ENCODE data around the gene AQP1. TPM values are rescaled to one million over a fixed set of nuclear protein-coding genes. Genes with fewer than 3 reads are reported as not detected.
A peak's percentile ranks its signal among the peaks of the same experiment; 100 is the strongest.

Gene AQP1
- 3.6 and 6.6 TPM in 2 replicates for total RNA-seq

GRCh38 chr7:30911561-30911969 is at the start of gene AQP1:
Gene AQP1 (plus strand): TSS chr7:30911853. CDS start chr7:30911910, 57 bp downstream.
- DNase-seq (ENCODE audit: low read depth in 2 of 2) = peak in 1 of 2 donors; percentile 35

- no peak for DNase-seq (ENCODE audit: low read depth in 2 of 2)
Measured at GRCh38 chr7:30862995-30863705, 48.5 kb upstream of the AQP1 start.

- peak in 1 of 2 donors; percentile 53 for DNase-seq (ENCODE audit: low read depth in 2 of 2)
Measured at GRCh38 chr7:30863706-30864035, 48.0 kb upstream of the AQP1 start.

GRCh38 chr7:30864101-30864500 is 47.6 kb upstream of the AQP1 start:
- DNase-seq (ENCODE audit: low read depth in 2 of 2) = no peak

- DNase-seq (ENCODE audit: low read depth in 2 of 2) = no peak
Measured at GRCh38 chr7:30865076-30865475, 46.6 kb upstream of the AQP1 start.

GRCh38 chr7:30865821-30866220 is 45.8 kb upstream of the AQP1 start:
- DNase-seq (ENCODE audit: low read depth in 2 of 2) = no peak

GRCh38 chr7:30866939-30867338 is 44.7 kb upstream of the AQP1 start:
- peak; percentile 62 to 76 for DNase-seq (ENCODE audit: low read depth in 2 of 2)

- no peak for DNase-seq (ENCODE audit: low read depth in 2 of 2)
Measured at GRCh38 chr7:30867483-30867882, 44.2 kb upstream of the AQP1 start.

GRCh38 chr7:30869794-30870611 is 41.6 kb upstream of the AQP1 start:
- peak; percentile 49 to 86 for DNase-seq (ENCODE audit: low read depth in 2 of 2)

- no peak for DNase-seq (ENCODE audit: low read depth in 2 of 2)
Measured at GRCh38 chr7:30870821-30871518, 40.7 kb upstream of the AQP1 start.

GRCh38 chr7:30871655-30872054 is 40.0 kb upstream of the AQP1 start:
- no peak for DNase-seq (ENCODE audit: low read depth in 2 of 2)

- DNase-seq (ENCODE audit: low read depth in 2 of 2) = no peak
Measured at GRCh38 chr7:30873207-30873606, 38.4 kb upstream of the AQP1 start.

- DNase-seq (ENCODE audit: low read depth in 2 of 2) = peak in 1 of 2 donors; percentile 10
Measured at GRCh38 chr7:30873656-30874055, 38.0 kb upstream of the AQP1 start.

GRCh38 chr7:30874656-30875302 is 36.9 kb upstream of the AQP1 start:
- no peak for DNase-seq (ENCODE audit: low read depth in 2 of 2)

- DNase-seq (ENCODE audit: low read depth in 2 of 2) = no peak
Measured at GRCh38 chr7:30877015-30877769, 34.5 kb upstream of the AQP1 start.

- DNase-seq (ENCODE audit: low read depth in 2 of 2) = no peak
Measured at GRCh38 chr7:30877993-30878392, 33.7 kb upstream of the AQP1 start.

GRCh38 chr7:30879139-30880124 is 32.2 kb upstream of the AQP1 start:
- no peak for DNase-seq (ENCODE audit: low read depth in 2 of 2)

GRCh38 chr7:30880125-30880720 is 31.4 kb upstream of the AQP1 start:
- DNase-seq (ENCODE audit: low read depth in 2 of 2) = no peak

- no peak for DNase-seq (ENCODE audit: low read depth in 2 of 2)
Measured at GRCh38 chr7:30880941-30881340, 30.7 kb upstream of the AQP1 start.

Data from dermis microvascular lymphatic vessel endothelial cell (primary cell).